HPDE6-E6E7 (cell line): ENCODE measurements around the gene PLEKHJ1.

ENCODE experiments used
- DNase-seq: peaks from one replicate; pipeline ENCODE4 v3.0.0; 2011; ENCODE audit warnings: missing footprints; ENCODE audit errors: extremely low spot score

Gene PLEKHJ1

DNA sequence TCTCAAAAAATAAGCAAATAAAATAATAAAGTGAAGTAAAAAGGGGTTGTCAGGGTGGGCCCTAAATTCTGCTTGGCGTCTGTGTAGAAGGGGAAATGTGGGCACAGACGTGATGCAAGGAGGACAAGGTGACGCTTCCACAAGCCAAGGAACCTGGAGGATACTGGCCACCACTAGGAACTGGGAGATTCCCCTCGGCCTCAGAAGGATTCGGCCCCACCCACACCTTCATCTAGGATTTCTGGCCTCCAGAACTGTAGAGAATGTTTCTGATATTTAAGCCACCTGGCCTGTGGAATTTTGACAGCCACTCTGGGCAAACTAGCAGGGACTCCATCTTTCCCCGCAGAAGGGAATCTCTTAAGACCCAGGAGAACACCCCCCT is 1.1 kb downstream of the PLEKHJ1 start:
- no peak for DNase-seq

- no peak for DNase-seq
These were observed 2.4 kb downstream of the PLEKHJ1 start for GRCh38 chr19:2233601-2234280.

GRCh38 chr19:2232286-2233151 is 3.6 kb downstream of the PLEKHJ1 start:
- no peak for DNase-seq

DNA sequence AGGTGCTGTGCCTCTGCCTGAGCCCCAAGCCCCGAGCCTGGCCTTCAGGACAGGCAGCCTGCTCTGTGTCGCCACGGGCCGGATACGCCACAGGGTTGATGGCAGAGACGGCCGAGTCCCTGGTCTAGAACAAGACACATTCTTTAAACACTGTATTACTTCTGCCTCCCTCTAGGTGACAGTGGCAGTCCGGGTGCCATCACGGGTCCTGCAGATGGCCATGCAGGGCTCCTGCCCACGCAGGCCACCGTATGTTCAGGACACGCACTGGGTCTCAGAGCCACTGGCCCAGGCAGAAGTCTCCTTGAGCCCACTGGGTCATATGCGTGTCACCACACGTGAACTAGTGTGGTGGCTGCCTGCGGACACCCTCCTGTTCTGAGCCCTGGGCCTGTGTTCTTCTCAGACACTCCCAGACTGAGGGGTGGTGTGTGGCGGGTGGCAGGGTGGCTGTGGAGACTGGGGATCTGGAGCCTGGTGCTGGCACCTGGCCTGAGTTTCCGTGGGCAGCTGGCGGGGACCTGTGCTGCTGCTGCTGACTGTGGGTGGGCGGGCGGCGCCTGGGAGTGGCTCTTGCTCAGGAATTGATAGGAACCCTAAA is 4.4 kb downstream of the PLEKHJ1 start:
- DNase-seq, result no peak

- DNase-seq, result no peak
These were observed 5.2 kb downstream of the PLEKHJ1 start for GRCh38 chr19:2230807-2231533.

GRCh38 chr19:2230033-2230531 is 6.0 kb downstream of the PLEKHJ1 start:
- DNase-seq, result no peak

- DNase-seq, result no peak
These were observed 6.8 kb downstream of the PLEKHJ1 start for GRCh38 chr19:2229103-2230032.

DNA sequence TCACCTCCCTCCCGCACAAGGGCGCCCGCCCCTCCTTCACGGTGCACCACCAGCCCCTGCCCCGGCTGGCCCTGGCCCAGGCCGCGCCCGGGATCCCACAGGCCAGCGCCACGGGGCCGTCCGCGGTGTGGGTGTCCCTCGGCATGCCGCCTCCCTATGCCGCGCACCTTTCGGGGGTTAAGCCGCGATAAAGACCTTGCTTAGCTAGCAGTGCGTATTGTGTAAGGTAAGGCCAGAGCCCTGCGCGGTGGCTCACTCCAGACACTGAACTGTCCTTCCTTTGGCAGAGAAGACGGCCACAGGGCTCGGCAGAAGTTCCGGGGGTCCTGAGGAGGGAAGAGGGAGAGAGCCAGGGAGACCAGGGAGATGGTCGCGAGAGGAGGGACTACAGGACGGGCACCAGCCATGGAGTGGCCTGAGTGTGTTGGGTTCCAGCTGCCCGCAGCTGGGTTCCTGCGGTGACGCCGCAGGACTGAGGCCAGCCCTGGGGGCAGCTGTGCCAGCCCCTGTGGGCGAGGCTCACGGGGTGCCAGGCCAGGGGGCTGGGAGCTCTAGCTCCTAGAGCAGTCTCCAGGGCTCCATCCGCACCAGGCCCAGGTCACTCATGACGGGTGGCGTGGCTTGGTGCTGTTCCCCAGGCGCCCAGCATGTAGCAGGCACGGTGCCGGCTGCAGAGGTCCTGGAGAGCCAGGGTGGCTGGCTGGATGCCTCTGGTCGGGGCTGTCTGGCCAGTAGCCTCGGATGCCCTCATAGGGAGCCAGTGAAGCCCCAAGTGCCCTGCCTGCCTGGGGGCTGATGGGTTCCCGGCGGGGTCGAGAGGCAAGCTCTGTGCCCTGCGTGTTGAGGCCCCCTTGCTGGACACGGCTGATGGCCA is 7.7 kb downstream of the PLEKHJ1 start:
- no peak for DNase-seq

DNA sequence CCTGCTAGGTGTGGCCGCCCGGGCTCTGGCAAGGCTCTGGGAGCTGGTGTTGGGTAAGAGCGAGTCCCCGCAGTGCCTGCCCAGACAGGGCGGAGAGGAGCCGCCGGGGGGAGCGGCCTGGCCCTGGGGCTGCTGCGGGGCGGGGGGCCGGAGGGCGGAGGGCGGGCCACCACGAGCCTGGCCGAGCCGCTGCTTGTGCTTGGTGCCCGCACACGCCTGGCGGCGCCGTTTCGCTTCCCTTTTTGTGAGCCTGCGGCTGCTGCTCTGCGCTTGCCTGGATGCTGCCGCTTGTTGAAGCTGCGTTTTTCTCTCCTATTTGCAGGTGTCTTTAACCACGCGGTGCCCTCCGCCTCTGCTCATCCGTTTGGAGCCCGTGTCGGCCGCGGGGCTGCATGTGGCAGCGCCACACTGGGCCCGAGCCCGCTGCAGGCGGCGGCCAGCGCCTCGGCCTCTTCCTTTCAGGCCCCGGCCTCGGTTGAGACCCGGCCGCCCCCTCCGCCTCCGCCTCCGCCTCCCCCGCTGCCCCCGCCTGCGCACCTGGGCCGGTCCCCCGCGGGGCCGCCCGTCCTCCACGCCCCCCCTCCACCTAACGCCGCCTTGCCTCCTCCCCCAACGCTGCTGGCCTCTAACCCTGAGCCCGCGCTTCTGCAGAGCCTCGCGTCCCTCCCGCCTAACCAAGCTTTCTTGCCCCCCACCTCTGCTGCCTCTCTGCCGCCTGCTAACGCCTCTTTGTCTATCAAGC is 8.5 kb downstream of the PLEKHJ1 start:
- no peak for DNase-seq

DNA sequence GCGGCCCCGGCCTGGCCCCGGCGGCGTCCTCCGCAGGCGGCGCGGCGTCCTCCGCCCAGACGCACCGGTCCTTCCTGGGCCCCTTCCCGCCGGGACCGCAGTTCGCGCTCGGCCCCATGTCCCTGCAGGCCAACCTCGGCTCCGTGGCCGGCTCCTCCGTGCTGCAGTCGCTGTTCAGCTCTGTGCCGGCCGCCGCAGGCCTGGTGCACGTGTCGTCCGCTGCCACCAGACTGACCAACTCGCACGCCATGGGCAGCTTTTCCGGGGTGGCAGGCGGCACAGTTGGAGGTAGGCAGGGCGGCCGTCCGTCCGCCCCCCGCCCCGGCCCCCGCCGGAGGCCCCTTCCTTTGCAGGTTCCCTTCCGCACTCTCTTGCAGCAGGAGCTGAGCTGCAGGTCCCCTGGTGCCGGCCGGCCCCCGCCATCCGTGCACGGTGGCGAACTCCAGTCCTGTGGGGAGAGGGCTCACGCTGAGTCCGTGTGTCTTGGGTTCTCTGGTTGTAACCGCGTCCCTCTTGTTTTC is 9.2 kb downstream of the PLEKHJ1 start:
- no peak for DNase-seq

DNA sequence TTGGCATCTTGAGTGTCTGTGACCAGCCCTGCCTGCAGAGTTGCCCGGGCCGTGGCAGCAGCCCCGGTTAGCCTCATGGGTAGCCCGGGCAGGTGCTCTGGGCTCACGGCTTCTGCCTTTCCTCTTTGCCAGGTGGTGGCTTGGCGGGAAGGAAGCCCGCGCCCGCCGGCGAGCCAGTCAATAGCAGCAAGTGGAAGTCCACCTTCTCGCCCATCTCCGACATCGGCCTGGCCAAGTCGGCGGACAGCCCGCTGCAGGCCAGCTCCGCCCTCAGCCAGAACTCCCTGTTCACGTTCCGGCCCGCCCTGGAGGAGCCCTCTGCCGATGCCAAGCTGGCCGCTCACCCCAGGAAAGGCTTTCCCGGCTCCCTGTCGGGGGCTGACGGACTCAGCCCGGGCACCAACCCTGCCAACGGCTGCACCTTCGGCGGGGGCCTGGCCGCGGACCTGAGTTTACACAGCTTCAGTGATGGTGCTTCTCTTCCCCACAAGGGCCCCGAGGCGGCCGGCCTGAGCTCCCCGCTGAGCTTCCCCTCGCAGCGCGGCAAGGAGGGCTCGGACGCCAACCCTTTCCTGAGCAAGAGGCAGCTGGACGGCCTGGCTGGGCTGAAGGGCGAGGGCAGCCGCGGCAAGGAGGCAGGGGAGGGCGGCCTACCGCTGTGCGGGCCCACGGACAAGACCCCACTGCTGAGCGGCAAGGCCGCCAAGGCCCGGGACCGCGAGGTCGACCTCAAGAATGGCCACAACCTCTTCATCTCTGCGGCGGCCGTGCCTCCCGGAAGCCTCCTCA is 9.9 kb downstream of the PLEKHJ1 start:
- DNase-seq, result no peak

DNA sequence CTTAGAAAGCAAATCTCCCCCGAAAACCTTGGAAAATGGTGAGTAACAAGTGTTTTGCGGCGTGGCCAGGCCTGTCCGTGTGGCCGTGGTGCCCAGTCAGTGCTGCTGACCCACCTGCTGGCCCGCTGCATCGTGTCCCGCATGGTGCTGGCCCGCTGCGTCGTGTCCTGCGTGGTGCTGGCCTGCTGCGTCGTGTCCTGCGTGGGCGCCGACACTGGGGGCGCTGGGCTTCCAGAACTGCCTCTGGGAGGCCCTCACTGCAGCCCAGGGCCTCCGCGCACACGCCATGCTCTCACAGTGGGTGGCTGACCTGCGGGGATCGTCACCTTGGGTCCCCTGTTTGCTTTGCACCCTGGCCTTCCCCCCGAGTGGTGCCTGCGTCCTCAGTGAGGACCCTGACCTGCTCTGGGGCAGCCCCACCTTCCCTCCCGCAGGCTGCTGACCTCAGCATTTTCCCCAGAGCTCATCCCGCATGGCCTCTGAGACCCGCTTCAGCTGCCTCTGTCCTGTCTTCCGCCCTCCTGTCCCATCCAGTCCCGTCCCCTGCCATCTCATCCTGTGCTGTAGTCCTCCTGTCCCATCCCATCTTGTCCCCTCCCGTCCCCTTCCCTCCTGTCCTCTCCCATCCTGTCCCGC is 10.6 kb downstream of the PLEKHJ1 start:
- DNase-seq, result no peak

GRCh38 chr19:2224754-2225349 is 11.3 kb downstream of the PLEKHJ1 start:
- DNase-seq, result no peak

- DNase-seq, result no peak
These were observed 12.2 kb downstream of the PLEKHJ1 start for GRCh38 chr19:2223959-2224358.

DNA sequence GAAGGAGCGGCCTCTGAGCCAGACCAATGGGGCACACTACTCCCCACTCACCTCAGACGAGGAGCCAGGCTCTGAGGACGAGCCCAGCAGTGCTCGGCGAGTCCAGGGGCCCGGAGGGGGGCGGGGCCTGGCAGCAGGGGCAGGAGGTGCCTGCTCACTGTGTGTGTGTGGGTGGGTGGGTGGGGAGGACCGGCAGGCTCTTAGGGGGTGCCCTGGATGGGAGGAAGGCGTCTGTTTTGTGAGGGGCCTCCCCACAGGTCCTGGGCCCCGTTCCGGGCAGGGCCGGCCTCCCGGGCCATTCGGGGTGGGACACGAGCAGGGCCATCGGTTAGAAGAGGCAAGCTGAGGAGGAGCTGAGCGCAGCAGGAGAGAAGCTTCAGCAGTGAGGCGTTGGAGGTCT is 12.7 kb downstream of the PLEKHJ1 start:
- DNase-seq, result no peak

DNA sequence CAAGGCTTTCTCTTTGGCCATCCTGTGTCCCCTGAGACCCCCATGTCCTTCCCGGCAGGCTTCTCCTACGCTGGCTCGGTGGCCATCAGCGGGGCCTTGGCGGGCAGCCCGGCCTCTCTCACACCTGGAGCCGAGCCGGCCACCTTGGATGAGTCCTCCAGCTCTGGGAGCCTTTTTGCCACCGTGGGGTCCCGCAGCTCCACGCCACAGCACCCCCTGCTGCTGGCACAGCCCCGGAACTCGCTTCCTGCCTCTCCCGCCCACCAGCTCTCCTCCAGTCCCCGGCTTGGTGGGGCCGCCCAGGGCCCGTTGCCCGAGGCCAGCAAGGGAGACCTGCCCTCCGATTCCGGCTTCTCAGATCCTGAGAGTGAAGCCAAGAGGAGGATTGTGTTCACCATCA is 14.2 kb downstream of the PLEKHJ1 start:
- no peak for DNase-seq

GRCh38 chr19:2221250-2221831 is 14.8 kb downstream of the PLEKHJ1 start:
- DNase-seq, result no peak
